CD14-positive monocyte (primary cell): ENCODE measurements around the gene CAMK4. TPM values are rescaled to one million over a fixed set of nuclear protein-coding genes. Genes with fewer than 3 reads are reported as not detected.

Source experiments
- DNase-seq, 3 donors: peaks; one replicate each; pipeline ENCODE4 v3.0.0-alpha.2; 2011 to 2022
- H2AFZ ChIP-seq: 2 replicates; pipeline ENCODE4 v1.6.0; 2012; ENCODE audit warnings: mild to moderate bottlenecking, low read depth, low read length, inconsistent platforms; ENCODE audit not compliant: insufficient read depth, poor library complexity, severe bottlenecking
- H3K27ac ChIP-seq, 2 donors: 1 replicate in 1 of 2; 2 replicates in 1 of 2; pipeline ENCODE4 v1.5.1; 2012 to 2013; ENCODE audit warnings: low read length in 2 of 2, control low read depth in 1 of 2, inconsistent platforms in 1 of 2, low read depth in 1 of 2, mild to moderate bottlenecking in 1 of 2
- H3K27me3 ChIP-seq, 2 donors: one replicate each; pipeline versions ENCODE4 v1.6.0 to v1.6.1; 2011 to 2013; ENCODE audit warnings: low read length in 2 of 2; ENCODE audit not compliant: control insufficient read depth in 2 of 2, insufficient read depth in 2 of 2
- H3K36me3 ChIP-seq, 2 donors: replicated peaks in 1 of 2; 1 replicate in 1 of 2; 2 replicates in 1 of 2; pipeline versions ENCODE4 v1.5.1 to v1.6.1; 2012 to 2013; ENCODE audit warnings: low read length in 2 of 2, control low read depth in 1 of 2, inconsistent platforms in 1 of 2, mild to moderate bottlenecking in 1 of 2; ENCODE audit not compliant: insufficient read depth in 2 of 2, control insufficient read depth in 1 of 2
- H3K4me1 ChIP-seq, 2 donors: 1 replicate in 1 of 2; 2 replicates in 1 of 2; pipeline versions ENCODE4 v1.5.1 to v1.6.1; 2012 to 2013; ENCODE audit warnings: low read length in 2 of 2, control low read depth in 1 of 2, inconsistent platforms in 1 of 2, mild to moderate bottlenecking in 1 of 2, moderate library complexity in 1 of 2; ENCODE audit not compliant: insufficient read depth in 2 of 2, control insufficient read depth in 1 of 2
- H3K4me2 ChIP-seq: replicated peaks from 2 replicates; pipeline ENCODE3; 2012; ENCODE audit warnings: low read length, moderate library complexity, mild to moderate bottlenecking; ENCODE audit not compliant: poor library complexity, severe bottlenecking; ENCODE audit errors: extremely low read depth
- H3K4me3 ChIP-seq, 3 experiments: fragments of 200-600 bp in 1 of 3; sonication (generic) in 1 of 3; replicated peaks in 1 of 3; 1 replicate in 2 of 3; 2 replicates in 1 of 3; pipeline ENCODE4 v1.5.1; 2011 to 2013; ENCODE audit warnings: low read length in 3 of 3, mild to moderate bottlenecking in 3 of 3, control low read depth in 2 of 3, low read depth in 2 of 3, inconsistent platforms in 1 of 3, moderate library complexity in 1 of 3
- H3K79me2 ChIP-seq: 2 replicates; pipeline ENCODE4 v1.6.0; 2012; ENCODE audit warnings: mild to moderate bottlenecking, control low read depth, inconsistent platforms, low read length, moderate library complexity; ENCODE audit not compliant: insufficient read depth
- H3K9ac ChIP-seq: 2 replicates; pipeline ENCODE4 v1.6.0; 2017; ENCODE audit warnings: low read length, mild to moderate bottlenecking; ENCODE audit not compliant: insufficient read depth, poor library complexity, severe bottlenecking
- H3K9me3 ChIP-seq, 2 donors: replicated peaks in 1 of 2; 1 replicate in 1 of 2; 2 replicates in 1 of 2; pipeline versions ENCODE4 v1.5.1 to v1.6.1; 2012 to 2013; ENCODE audit warnings: low read length in 2 of 2, control low read depth in 1 of 2; ENCODE audit not compliant: control insufficient read depth in 1 of 2, insufficient read depth in 1 of 2
- H4K20me1 ChIP-seq: 2 replicates; pipeline ENCODE4 v1.6.0; 2012; ENCODE audit warnings: mild to moderate bottlenecking, low read length, control low read depth, moderate library complexity; ENCODE audit not compliant: insufficient read depth
- H3K27ac Mint-ChIP-seq, 7 donors: one replicate each; pipeline ENCODE4 v1.8.0; 2020; ENCODE audit warnings: mild to moderate bottlenecking in 7 of 7, mixed read lengths in 7 of 7, moderate library complexity in 6 of 7, inconsistent platforms in 2 of 7
- H3K27me3 Mint-ChIP-seq, 3 donors: one replicate each; pipeline ENCODE4 v1.8.0; 2021 to 2022; ENCODE audit warnings: low read depth in 3 of 3, mild to moderate bottlenecking in 3 of 3, mixed read lengths in 3 of 3, moderate library complexity in 3 of 3, inconsistent platforms in 1 of 3
- H3K36me3 Mint-ChIP-seq, 2 donors: one replicate each; pipeline ENCODE4 v1.8.0; 2020; ENCODE audit warnings: mixed read lengths in 2 of 2, inconsistent platforms in 1 of 2, mild to moderate bottlenecking in 1 of 2
- H3K4me1 Mint-ChIP-seq: one replicate; pipeline ENCODE4 v1.8.0; 2020; ENCODE audit warnings: mild to moderate bottlenecking, mixed read lengths
- H3K4me3 Mint-ChIP-seq, 2 donors: one replicate each; pipeline ENCODE4 v1.8.0; 2020; ENCODE audit warnings: mild to moderate bottlenecking in 2 of 2, mixed read lengths in 2 of 2, moderate library complexity in 1 of 2
- H3K9me3 Mint-ChIP-seq, 7 donors: one replicate each; pipeline ENCODE4 v1.8.0; 2020 to 2022; ENCODE audit warnings: mixed read lengths in 7 of 7, mild to moderate bottlenecking in 6 of 7, moderate library complexity in 6 of 7, inconsistent platforms in 2 of 7
- CTCF ChIP-seq: fragments of 200-600 bp; IDR thresholded peaks from one replicate; pipeline ENCODE4 v1.8.0; 2022; ENCODE audit warnings: antibody characterized with exemption, mild to moderate bottlenecking
- WGBS: methylation state at CpG from one replicate; pipeline ENCODE4 v1.1.5; 2013; ENCODE audit warnings: missing lambda C conversion rate; ENCODE audit not compliant: insufficient coverage; 5-methylcytosine and 5-hydroxymethylcytosine counted together
- intact Hi-C, 2 donors: fragments of 100-400 bp; cut with micrococcal nuclease; formaldehyde crosslinking; loops; one replicate each; pipeline versions ENCODE4 v1.15.0 to v1.15.1; 2023
- polyA plus RNA-seq, 3 donors: library from polyadenylated mRNA; depleted of rRNA in 1 of 3; unstranded in 2 of 3; stranded (reverse) in 1 of 3; fragments of 300-500 nt in 2 of 3; fragments of >200 nt in 1 of 3; fragmentation: Illumina TruSeq in 2 of 3; gene quantifications; 1 replicate in 2 of 3; 2 replicates in 1 of 3; pipeline ENCODE4 v1.2.3, GENCODE V29; 2012 to 2021

Gene CAMK4
- polyA plus RNA-seq, 3 donors = 0.24 to 0.28 TPM; not detected in 1

DNA sequence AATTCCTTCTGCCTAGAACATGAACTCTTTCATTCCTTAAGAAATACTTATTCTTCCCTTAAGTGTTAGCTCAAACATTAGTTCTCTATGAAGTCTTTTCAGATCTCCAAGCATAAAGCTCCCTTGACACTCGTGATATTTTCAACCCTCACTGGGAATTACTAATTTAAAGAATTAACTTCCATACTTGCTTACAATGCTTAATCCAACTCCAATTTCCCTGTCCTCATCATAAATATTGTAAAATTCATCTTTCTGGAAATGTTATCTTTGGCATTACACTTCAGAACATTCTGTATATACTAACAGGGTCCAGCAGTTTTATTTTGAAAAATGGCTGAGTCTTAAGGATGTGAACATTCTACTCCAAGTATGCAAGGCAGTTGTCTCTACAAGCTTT lies 280.9 kb downstream of the CAMK4 start:
- Mint-ChIP-seq H3K4me1 (peaks cover 7% of the 10 kb centered on the region), H3K9me3 (no peaks in the 10 kb centered on the region), H3K4me3 (no peak overlapping the region), H3K27me3 (no peaks in the 10 kb centered on the region), H3K27ac (no peak overlapping the region), H3K36me3 (peaks cover 19 to 33% of the 10 kb centered on the region in 2 donors)
- Histone ChIP-seq H3K4me1 (peaks cover 0 to under 1% of the 10 kb centered on the region in 2 donors), H3K9me3 (no peaks in the 10 kb centered on the region), H3K4me2 (no peak overlapping the region), H4K20me1 (no peaks in the 10 kb centered on the region), H3K4me3 (no peak overlapping the region), H3K36me3 (peaks cover 12 to 19% of the 10 kb centered on the region in 2 donors), H3K79me2 (peaks cover 9% of the 10 kb centered on the region), H2AFZ (no peak overlapping the region), H3K9ac (no peak overlapping the region), H3K27ac (no peak overlapping the region), H3K27me3 (no peaks in the 10 kb centered on the region)
- TF ChIP-seq CTCF = no peak
- intact Hi-C loops = no loop called here
- DNase-seq = no peak
- WGBS = 100% methylated on average over 1 of the region's 1 CpG

- peaks cover 14 to 16% of the 10 kb centered on the region in 2 donors for H3K4me1 ChIP-seq
- no CpG with 5 or more reads among the region's 4 CpGs for WGBS
- no peak for TF ChIP-seq CTCF
Measured at GRCh38 chr5:111507276-111507675, 283.1 kb downstream of the CAMK4 start.

More at GRCh38 chr5:111507276-111507675, 283.1 kb downstream of the CAMK4 start:
- H3K9ac ChIP-seq = no peak overlapping the region
- intact Hi-C loops = no loop called here
- no peak for DNase-seq
- H3K36me3 ChIP-seq = peaks cover 7 to 12% of the 10 kb centered on the region in 2 donors
- no peaks in the 10 kb centered on the region for H3K9me3 ChIP-seq
- no peaks in the 10 kb centered on the region for H3K9me3 Mint-ChIP-seq
- H3K4me1 Mint-ChIP-seq = peaks cover 21% of the 10 kb centered on the region
- H3K27me3 Mint-ChIP-seq = peaks cover 0 to 2% (median 0%) of the 10 kb centered on the region in 3 donors
- H2AFZ ChIP-seq = no peak overlapping the region
- no peak overlapping the region for H3K4me2 ChIP-seq
- no peaks in the 10 kb centered on the region for H3K27me3 ChIP-seq
- H3K27ac Mint-ChIP-seq = no peak overlapping the region
- H4K20me1 ChIP-seq = no peaks in the 10 kb centered on the region
- peaks cover 22% of the 10 kb centered on the region for H3K79me2 ChIP-seq
- no peak overlapping the region for H3K27ac ChIP-seq
- H3K36me3 Mint-ChIP-seq = peaks cover 14 to 21% of the 10 kb centered on the region in 2 donors
- no peak overlapping the region for H3K4me3 Mint-ChIP-seq
- no peak overlapping the region for H3K4me3 ChIP-seq
